ENCODE results near the gene IRF2. TPM values are rescaled to one million over a fixed set of nuclear protein-coding genes. Genes with fewer than 3 reads are reported as not detected.
A peak's percentile ranks its signal among the peaks of the same experiment; 100 is the strongest.
"Not testable (repeated sequence)": the region's sequence is repeated elsewhere in the genome, so short reads cannot be mapped to it uniquely, and the experiment has no call there.

The IRF2 gene
- total and polyA plus RNA-seq, 4 donors = 16.4 to 65.8 (median 43.1) TPM

DNA sequence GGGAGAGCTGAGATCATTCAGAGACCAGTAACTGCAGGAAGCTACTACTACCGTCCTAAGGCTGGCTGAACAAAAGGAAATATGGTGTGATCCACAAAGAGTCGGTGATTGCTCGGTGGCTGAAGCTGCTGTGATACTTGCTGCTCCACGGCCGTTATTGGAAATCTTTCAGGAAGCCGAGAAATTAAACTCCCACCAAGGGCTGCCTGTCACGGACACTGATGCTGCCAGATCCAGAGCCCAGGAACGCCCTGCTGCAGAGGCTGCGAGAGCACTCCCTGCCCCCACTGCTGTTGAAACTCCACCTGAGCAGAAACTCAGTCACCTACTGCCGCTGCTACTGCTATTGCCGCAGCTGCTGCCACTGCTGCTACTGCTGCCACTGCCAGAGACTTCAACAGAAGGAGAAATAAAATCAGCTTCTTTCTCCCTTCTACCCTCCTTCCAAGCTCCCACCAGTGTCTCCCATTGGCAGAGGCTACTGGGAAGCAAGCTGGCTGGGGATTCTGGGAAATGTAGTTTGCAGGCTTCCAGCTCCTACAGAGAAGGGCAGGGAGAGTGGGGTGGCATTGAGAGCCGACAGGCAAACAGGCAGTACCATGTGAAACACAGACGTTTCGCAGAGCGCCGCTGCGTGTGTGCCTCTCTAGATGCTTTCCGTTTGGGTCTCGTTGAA lies 130.7 kb downstream of the IRF2 start:
- H3K27ac ChIP-seq (ENCODE audit: low read depth in 1 of 2, low read length in 1 of 2) = peak overlapping the region; percentile 76 to 90

DNA sequence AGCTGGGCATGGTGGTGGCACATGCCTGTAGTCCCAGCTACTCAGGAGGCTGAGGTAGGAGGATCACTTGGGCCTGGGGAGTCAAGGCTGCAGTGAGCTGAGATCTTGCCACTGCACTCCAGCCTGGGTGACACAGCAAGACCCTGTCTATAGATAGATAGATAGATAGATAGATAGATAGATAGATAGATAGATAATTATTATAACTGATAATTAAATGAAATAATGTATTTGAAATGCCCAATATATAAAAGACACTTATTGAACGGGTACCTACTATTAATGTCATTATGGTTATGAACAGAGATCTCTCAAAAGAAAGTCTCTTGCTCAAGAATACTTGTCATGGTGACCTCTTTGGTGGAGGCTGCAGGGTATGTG lies 131.5 kb downstream of the IRF2 start:
- 64 to 77% methylated on average over 1 of the region's 1 CpG for WGBS, 2 donors
- H3K9me3 ChIP-seq (ENCODE audit: control insufficient read depth in 4 of 4, insufficient read depth in 3 of 4, low read length in 3 of 4); DNase-seq; ATAC-seq (ENCODE audit: insufficient read depth, low FRiP score); H3K27me3 ChIP-seq (ENCODE audit: control insufficient read depth in 3 of 3, insufficient read depth in 3 of 3, low read length in 2 of 3); H3K36me3 ChIP-seq (ENCODE audit: control insufficient read depth in 4 of 4, insufficient read depth in 4 of 4, low read length in 4 of 4); H3K4me3 ChIP-seq: not testable (repeated sequence)
- Histone ChIP-seq H3K4me1 (ENCODE audit: control insufficient read depth in 5 of 5, insufficient read depth in 5 of 5, low read length in 5 of 5) (peaks cover 12 to 33% (median 13%) of the 10 kb centered on the region in 5 donors), H3K27ac (ENCODE audit: low read depth in 1 of 2, low read length in 1 of 2) (peak overlapping the region in 1 of 2 donors; percentile 76), H3K9ac (ENCODE audit: insufficient read depth in 1 of 2, low read length in 2 of 2) (peak overlapping the region in 1 of 2 donors; percentile 83)

More for the DNA sequence above, 130.7 kb downstream of the IRF2 start:
- TF ChIP-seq, protein P1, sequence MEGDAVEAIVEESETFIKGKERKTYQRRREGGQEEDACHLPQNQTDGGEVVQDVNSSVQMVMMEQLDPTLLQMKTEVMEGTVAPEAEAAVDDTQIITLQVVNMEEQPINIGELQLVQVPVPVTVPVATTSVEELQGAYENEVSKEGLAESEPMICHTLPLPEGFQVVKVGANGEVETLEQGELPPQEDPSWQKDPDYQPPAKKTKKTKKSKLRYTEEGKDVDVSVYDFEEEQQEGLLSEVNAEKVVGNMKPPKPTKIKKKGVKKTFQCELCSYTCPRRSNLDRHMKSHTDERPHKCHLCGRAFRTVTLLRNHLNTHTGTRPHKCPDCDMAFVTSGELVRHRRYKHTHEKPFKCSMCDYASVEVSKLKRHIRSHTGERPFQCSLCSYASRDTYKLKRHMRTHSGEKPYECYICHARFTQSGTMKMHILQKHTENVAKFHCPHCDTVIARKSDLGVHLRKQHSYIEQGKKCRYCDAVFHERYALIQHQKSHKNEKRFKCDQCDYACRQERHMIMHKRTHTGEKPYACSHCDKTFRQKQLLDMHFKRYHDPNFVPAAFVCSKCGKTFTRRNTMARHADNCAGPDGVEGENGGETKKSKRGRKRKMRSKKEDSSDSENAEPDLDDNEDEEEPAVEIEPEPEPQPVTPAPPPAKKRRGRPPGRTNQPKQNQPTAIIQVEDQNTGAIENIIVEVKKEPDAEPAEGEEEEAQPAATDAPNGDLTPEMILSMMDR (IDR thresholded peaks at IDR 0.05; ENCODE audit: control extremely low read depth, extremely low read depth) = no peak
- Histone ChIP-seq H3K27me3 (ENCODE audit: control insufficient read depth in 3 of 3, insufficient read depth in 3 of 3, low read length in 2 of 3) (no peaks in the 10 kb centered on the region), H3K4me3 (peak overlapping the region; percentile 72), H3K4me1 (ENCODE audit: control insufficient read depth in 5 of 5, insufficient read depth in 5 of 5, low read length in 5 of 5) (peaks cover 16 to 39% (median 17%) of the 10 kb centered on the region in 5 donors), H3K36me3 (ENCODE audit: control insufficient read depth in 4 of 4, insufficient read depth in 4 of 4, low read length in 4 of 4) (no peaks in the 10 kb centered on the region), H3K9me3 (ENCODE audit: control insufficient read depth in 4 of 4, insufficient read depth in 3 of 4, low read length in 3 of 4) (no peaks in the 10 kb centered on the region), H3K9ac (ENCODE audit: insufficient read depth in 1 of 2, low read length in 2 of 2) (peak overlapping the region; percentile 57 to 83)
- ATAC-seq (ENCODE audit: insufficient read depth, low FRiP score) = peak; percentile 70
- WGBS, 2 donors = 4 to 8% methylated on average over 19 of the region's 19 CpGs
- DNase-seq = peak; percentile 85 to 93 (median 92)

DNA sequence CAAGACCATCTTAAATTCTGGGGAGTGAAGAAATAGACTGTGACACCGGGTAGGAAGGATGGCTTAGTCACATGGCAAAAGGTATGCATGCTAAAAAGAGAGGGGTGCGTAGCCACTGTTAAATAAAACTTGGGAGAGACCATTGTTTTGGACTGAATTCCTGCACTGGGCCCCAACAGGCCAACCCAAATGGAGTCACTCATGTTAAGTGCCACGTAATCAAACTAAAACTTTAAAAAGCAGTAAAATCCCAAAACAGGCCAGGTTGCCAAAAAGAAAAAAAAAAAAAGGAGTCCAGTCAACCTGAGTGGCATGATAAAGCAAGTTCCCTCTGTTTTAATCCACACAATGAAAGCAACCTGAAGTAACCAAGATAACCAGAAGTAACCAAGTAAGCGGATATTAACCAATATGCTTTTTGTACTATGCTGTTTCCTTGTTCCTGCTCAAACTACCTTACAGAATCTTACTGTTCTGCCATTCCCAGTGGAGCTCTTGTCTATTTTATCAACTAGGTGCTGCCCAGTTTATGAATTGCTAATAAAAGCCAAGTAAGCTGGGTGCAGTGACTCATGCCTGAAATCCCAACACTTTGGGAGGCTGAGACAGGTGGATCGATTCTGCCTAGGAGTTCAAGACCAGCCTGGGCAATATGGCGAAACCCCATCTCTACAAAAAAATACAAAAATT lies 132.0 kb downstream of the IRF2 start:
- H3K9me3 ChIP-seq (ENCODE audit: control insufficient read depth in 4 of 4, insufficient read depth in 3 of 4, low read length in 3 of 4) = peaks cover 0 to 6% (median 0%) of the 10 kb centered on the region in 4 donors
- no peak for ATAC-seq (ENCODE audit: insufficient read depth, low FRiP score)
- no peaks in the 10 kb centered on the region for H3K36me3 ChIP-seq (ENCODE audit: control insufficient read depth in 4 of 4, insufficient read depth in 4 of 4, low read length in 4 of 4)
- DNase-seq = no peak
- H3K4me1 ChIP-seq (ENCODE audit: control insufficient read depth in 5 of 5, insufficient read depth in 5 of 5, low read length in 5 of 5) = peaks cover 7 to 27% (median 11%) of the 10 kb centered on the region in 5 donors
- WGBS, 2 donors = 85 to 93% methylated on average over 6 of the region's 6 CpGs
- TF ChIP-seq, protein P1 (IDR thresholded peaks at IDR 0.05; ENCODE audit: control extremely low read depth, extremely low read depth) = no peak
- no peak overlapping the region for H3K9ac ChIP-seq (ENCODE audit: insufficient read depth in 1 of 2, low read length in 2 of 2)
- H3K27me3 ChIP-seq (ENCODE audit: control insufficient read depth in 3 of 3, insufficient read depth in 3 of 3, low read length in 2 of 3) = no peaks in the 10 kb centered on the region
- no peak overlapping the region for H3K27ac ChIP-seq (ENCODE audit: low read depth in 1 of 2, low read length in 1 of 2)
- no peak overlapping the region for H3K4me3 ChIP-seq

DNA sequence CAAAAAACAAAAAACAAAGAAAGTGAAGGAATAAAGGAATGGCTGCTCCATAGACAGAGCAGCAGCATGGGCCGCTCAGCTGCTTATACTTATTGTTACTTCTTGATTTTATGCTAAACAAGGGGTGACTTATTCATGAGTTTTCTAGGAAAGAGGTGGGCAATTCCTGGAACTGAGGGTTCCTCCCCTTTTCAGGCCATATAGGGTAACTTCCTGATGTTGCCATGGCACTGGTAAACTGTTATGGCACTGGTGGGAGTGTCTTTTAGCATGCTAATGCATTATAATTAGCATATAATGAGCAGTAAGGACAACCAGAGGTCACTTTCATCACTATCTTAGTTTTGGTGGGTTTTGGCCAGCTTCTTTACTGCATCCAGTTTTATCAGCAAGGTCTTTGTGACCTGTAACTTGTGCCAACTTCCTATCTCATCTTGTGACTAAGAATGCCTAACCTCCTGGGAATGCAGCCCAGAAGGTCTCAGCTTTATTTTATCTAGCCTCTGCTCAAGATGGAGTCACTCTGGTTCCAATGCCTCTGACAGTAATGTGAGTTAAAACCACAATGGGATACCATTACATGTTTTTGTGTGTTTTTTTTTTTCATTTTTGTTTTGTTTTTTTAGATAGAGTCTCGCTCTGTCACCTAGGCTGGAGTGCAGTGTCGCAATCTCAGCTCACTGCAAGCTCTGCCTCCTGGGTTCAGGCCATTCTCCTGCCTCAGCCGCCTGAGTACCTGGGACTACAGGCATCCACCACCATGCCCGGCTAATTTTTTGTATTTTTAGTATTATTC lies 134.8 kb downstream of the IRF2 start:
- not testable (repeated sequence) for H3K27me3 ChIP-seq (ENCODE audit: control insufficient read depth in 3 of 3, insufficient read depth in 3 of 3, low read length in 2 of 3); H3K36me3 ChIP-seq (ENCODE audit: control insufficient read depth in 4 of 4, insufficient read depth in 4 of 4, low read length in 4 of 4); ATAC-seq (ENCODE audit: insufficient read depth, low FRiP score); H3K9ac ChIP-seq (ENCODE audit: insufficient read depth in 1 of 2, low read length in 2 of 2); H3K4me3 ChIP-seq; H3K9me3 ChIP-seq (ENCODE audit: control insufficient read depth in 4 of 4, insufficient read depth in 3 of 4, low read length in 3 of 4)
- Histone ChIP-seq H3K4me1 (ENCODE audit: control insufficient read depth in 5 of 5, insufficient read depth in 5 of 5, low read length in 5 of 5) (peaks cover 0 to 11% (median 4%) of the 10 kb centered on the region in 5 donors), H3K27ac (ENCODE audit: low read depth in 1 of 2, low read length in 1 of 2) (peak overlapping the region in 1 of 2 donors; percentile 83)
- DNase-seq = peak; percentile 53 to 80 (median 69)
- WGBS, 2 donors = 86 to 88% methylated on average over 5 of the region's 5 CpGs
